Trophoblast cell (in vitro differentiated cells and primary cell): ENCODE measurements around the gene ALS2.

Source experiments
- DNase-seq, 2 donors: peaks; one replicate each; pipeline ENCODE4 v3.0.0-alpha.2; 2016
- H2AFZ ChIP-seq: 2 replicates; pipeline ENCODE4 v1.6.1; 2013; ENCODE audit warnings: low read length, moderate library complexity, mild to moderate bottlenecking; ENCODE audit not compliant: insufficient read depth, poor library complexity
- H2AK5ac ChIP-seq: 2 replicates; pipeline ENCODE4 v1.6.1; 2013; ENCODE audit warnings: mild to moderate bottlenecking, low read length
- H2BK120ac ChIP-seq: 2 replicates; pipeline ENCODE4 v1.6.1; 2013; ENCODE audit warnings: low read length, mild to moderate bottlenecking, moderate library complexity; ENCODE audit not compliant: insufficient read depth, poor library complexity
- H2BK12ac ChIP-seq: 2 replicates; pipeline ENCODE4 v1.6.1; 2013; ENCODE audit warnings: mild to moderate bottlenecking, low read length, moderate library complexity
- H2BK5ac ChIP-seq: 2 replicates; pipeline ENCODE4 v1.6.1; 2013; ENCODE audit warnings: low read length, low read depth, moderate library complexity, mild to moderate bottlenecking; ENCODE audit not compliant: poor library complexity
- H3K14ac ChIP-seq: 2 replicates; pipeline ENCODE4 v1.6.1; 2013; ENCODE audit warnings: mild to moderate bottlenecking, low read length
- H3K18ac ChIP-seq: 2 replicates; pipeline ENCODE4 v1.6.1; 2013; ENCODE audit warnings: mild to moderate bottlenecking, low read length
- H3K23ac ChIP-seq: 2 replicates; pipeline ENCODE4 v1.6.1; 2013; ENCODE audit warnings: low read length
- H3K27ac ChIP-seq: 2 replicates; pipeline ENCODE4 v1.5.1; 2013; ENCODE audit warnings: low read depth, mild to moderate bottlenecking, inconsistent platforms, low read length, moderate library complexity
- H3K27me3 ChIP-seq: 2 replicates; pipeline ENCODE4 v1.6.1; 2013; ENCODE audit warnings: inconsistent platforms, mild to moderate bottlenecking, low read length, moderate library complexity; ENCODE audit not compliant: insufficient read depth
- H3K36me3 ChIP-seq, 2 experiments: 1 replicate in 1 of 2; 2 replicates in 1 of 2; pipeline ENCODE4 v1.6.1; 2013; ENCODE audit warnings: low read length in 2 of 2, mild to moderate bottlenecking in 2 of 2, moderate library complexity in 1 of 2; ENCODE audit not compliant: insufficient read depth in 2 of 2, control insufficient read depth in 1 of 2
- H3K4ac ChIP-seq: 2 replicates; pipeline ENCODE4 v1.6.1; 2013; ENCODE audit warnings: low read depth, mild to moderate bottlenecking, low read length, moderate library complexity
- H3K4me1 ChIP-seq, 2 experiments: 1 replicate in 1 of 2; 2 replicates in 1 of 2; pipeline ENCODE4 v1.6.1; 2013; ENCODE audit warnings: low read length in 2 of 2, mild to moderate bottlenecking in 2 of 2, moderate library complexity in 1 of 2; ENCODE audit not compliant: insufficient read depth in 2 of 2, control insufficient read depth in 1 of 2
- H3K4me2 ChIP-seq: 2 replicates; pipeline ENCODE4 v1.6.1; 2013; ENCODE audit warnings: inconsistent platforms, mild to moderate bottlenecking, low read length, moderate library complexity
- H3K4me3 ChIP-seq: 2 replicates; pipeline ENCODE4 v1.5.1; 2013; ENCODE audit warnings: mild to moderate bottlenecking, low read depth, low read length, inconsistent platforms
- H3K79me1 ChIP-seq: one replicate; pipeline ENCODE4 v1.6.1; 2013; ENCODE audit warnings: low read length
- H3K79me2 ChIP-seq: 2 replicates; pipeline ENCODE4 v1.6.1; 2013; ENCODE audit warnings: low read length, mild to moderate bottlenecking; ENCODE audit not compliant: control insufficient read depth, insufficient read depth, poor library complexity
- H3K9ac ChIP-seq: 2 replicates; pipeline ENCODE4 v1.6.1; 2013; ENCODE audit warnings: mild to moderate bottlenecking, low read length
- H3K9me3 ChIP-seq: 2 replicates; pipeline ENCODE4 v1.6.1; 2013; ENCODE audit warnings: low read depth, mild to moderate bottlenecking, control low read depth, inconsistent platforms, low read length; ENCODE audit not compliant: insufficient read depth
- H4K12ac ChIP-seq: 2 replicates; pipeline ENCODE4 v1.6.1; 2013; ENCODE audit warnings: low read depth, mild to moderate bottlenecking, low read length, moderate library complexity
- H4K8ac ChIP-seq: 2 replicates; pipeline ENCODE4 v1.6.1; 2013; ENCODE audit warnings: low read depth, mild to moderate bottlenecking, low read length, moderate library complexity
- H4K91ac ChIP-seq: one replicate; pipeline ENCODE4 v1.6.1; 2013; ENCODE audit warnings: low read depth, mild to moderate bottlenecking, low read length, moderate library complexity
- WGBS: extraction: QIAGEN DNeasy Blood & Tissue Kit; methylation state at CpG from one replicate; pipeline ENCODE4 v1.1.7; 2013; ENCODE audit warnings: missing lambda C conversion rate; ENCODE audit not compliant: insufficient read length, insufficient coverage; ENCODE audit errors: extremely low coverage; 5-methylcytosine and 5-hydroxymethylcytosine counted together

Gene ALS2

GRCh38 chr2:201696151-201696659 lies 84.5 kb downstream of the ALS2 start:
- no peak overlapping the region for H2AK5ac ChIP-seq
- WGBS: no CpG with 5 or more reads among the region's 6 CpGs
- no peaks in the 10 kb centered on the region for H3K9me3 ChIP-seq
- H3K14ac ChIP-seq: no peak overlapping the region
- H2AFZ ChIP-seq: no peak overlapping the region
- no peak overlapping the region for H3K4me3 ChIP-seq
- no peak overlapping the region for H2BK120ac ChIP-seq
- H4K91ac ChIP-seq: no peak overlapping the region
- H3K9ac ChIP-seq: no peak overlapping the region
- H3K79me1 ChIP-seq: peaks cover 4% of the 10 kb centered on the region
- no peak overlapping the region for H3K4ac ChIP-seq
- H3K27ac ChIP-seq: no peak overlapping the region
- H3K36me3 ChIP-seq: peaks cover 0 to 4% of the 10 kb centered on the region in 2 experiments
- no peak overlapping the region for H4K12ac ChIP-seq
- H3K27me3 ChIP-seq: no peaks in the 10 kb centered on the region
- H3K23ac ChIP-seq: no peak overlapping the region
- no peak for DNase-seq
- no peak overlapping the region for H2BK5ac ChIP-seq
- H2BK12ac ChIP-seq: no peak overlapping the region
- no peak overlapping the region for H4K8ac ChIP-seq
- H3K4me1 ChIP-seq: peaks cover 9 to 10% of the 10 kb centered on the region in 2 experiments
- H3K4me2 ChIP-seq: no peak overlapping the region
- no peaks in the 10 kb centered on the region for H3K79me2 ChIP-seq
- no peak overlapping the region for H3K18ac ChIP-seq

- H2BK5ac ChIP-seq: no peak overlapping the region
- H2BK120ac ChIP-seq: no peak overlapping the region
Observed at GRCh38 chr2:201685156-201685555, 95.6 kb downstream of the ALS2 start.

DNA sequence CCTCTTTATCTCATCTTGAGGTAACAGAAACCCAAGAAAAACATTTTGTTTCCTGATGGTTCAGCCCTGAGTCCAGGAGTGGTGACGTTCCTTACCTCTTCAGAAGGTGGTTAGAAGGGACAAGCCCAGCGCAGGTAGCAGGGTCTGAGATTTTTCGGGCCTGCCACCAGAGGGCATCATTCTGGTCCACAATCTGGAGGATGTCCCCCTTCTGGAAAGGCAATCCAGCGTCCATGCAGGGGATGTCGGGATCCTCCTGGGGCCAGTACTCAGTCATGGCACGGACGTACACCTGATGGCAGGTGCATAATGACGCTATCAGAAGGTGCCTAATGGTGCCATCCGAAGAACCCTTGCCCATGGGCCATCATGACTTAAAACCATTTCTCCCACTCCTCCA lies 100.0 kb downstream of the ALS2 start:
- Histone ChIP-seq H3K36me3 (no peaks in the 10 kb centered on the region), H3K23ac (no peak overlapping the region)

More at GRCh38 chr2:201685156-201685555, 95.6 kb downstream of the ALS2 start:
- Histone ChIP-seq H3K4ac (no peak overlapping the region), H3K4me1 (no peaks in the 10 kb centered on the region), H3K79me2 (no peaks in the 10 kb centered on the region), H2BK12ac (no peak overlapping the region), H3K27ac (no peak overlapping the region), H3K9ac (no peak overlapping the region), H3K27me3 (no peaks in the 10 kb centered on the region), H2AK5ac (no peak overlapping the region), H3K4me3 (no peak overlapping the region), H3K14ac (no peak overlapping the region), H2AFZ (no peak overlapping the region), H4K12ac (no peak overlapping the region), H3K18ac (no peak overlapping the region), H3K36me3 (no peaks in the 10 kb centered on the region), H3K9me3 (no peaks in the 10 kb centered on the region), H3K79me1 (no peaks in the 10 kb centered on the region), H4K91ac (no peak overlapping the region), H3K23ac (no peak overlapping the region), H4K8ac (no peak overlapping the region), H3K4me2 (no peak overlapping the region)
- DNase-seq: no peak
- no CpG with 5 or more reads among the region's 3 CpGs for WGBS

GRCh38 chr2:201678401-201678800 lies 102.3 kb downstream of the ALS2 start:
- Histone ChIP-seq H3K18ac (no peak overlapping the region), H2AK5ac (no peak overlapping the region), H3K27me3 (no peaks in the 10 kb centered on the region), H3K23ac (no peak overlapping the region), H4K8ac (no peak overlapping the region), H3K9me3 (peaks cover 1% of the 10 kb centered on the region), H3K36me3 (no peaks in the 10 kb centered on the region), H2BK12ac (no peak overlapping the region), H4K91ac (no peak overlapping the region), H3K27ac (no peak overlapping the region), H3K4me1 (no peaks in the 10 kb centered on the region), H4K12ac (no peak overlapping the region), H3K14ac (no peak overlapping the region), H2BK120ac (no peak overlapping the region), H3K4me3 (no peak overlapping the region), H2BK5ac (no peak overlapping the region), H3K4ac (no peak overlapping the region), H3K79me2 (no peaks in the 10 kb centered on the region), H3K79me1 (no peaks in the 10 kb centered on the region), H2AFZ (no peak overlapping the region), H3K4me2 (no peak overlapping the region), H3K9ac (no peak overlapping the region)
- no peak for DNase-seq
- no CpG with 5 or more reads among the region's 6 CpGs for WGBS

More for the DNA sequence above, 100.0 kb downstream of the ALS2 start:
- Histone ChIP-seq H4K12ac (no peak overlapping the region), H3K27ac (no peak overlapping the region), H3K4me1 (no peaks in the 10 kb centered on the region), H3K4me3 (no peak overlapping the region), H3K27me3 (no peaks in the 10 kb centered on the region), H3K4ac (no peak overlapping the region), H2AK5ac (no peak overlapping the region), H2BK12ac (no peak overlapping the region), H3K9ac (no peak overlapping the region), H4K91ac (no peak overlapping the region), H2AFZ (no peak overlapping the region), H3K79me2 (no peaks in the 10 kb centered on the region), H2BK120ac (no peak overlapping the region), H3K9me3 (no peaks in the 10 kb centered on the region), H3K79me1 (no peaks in the 10 kb centered on the region), H2BK5ac (no peak overlapping the region), H4K8ac (no peak overlapping the region), H3K18ac (no peak overlapping the region), H3K4me2 (no peak overlapping the region), H3K14ac (no peak overlapping the region)
- WGBS: no CpG with 5 or more reads among the region's 9 CpGs
- DNase-seq: peak in 1 of 2 donors; percentile 35
